Measurements from ENCODE around the gene AGAP1. TPM values are rescaled to one million over a fixed set of nuclear protein-coding genes. Genes with fewer than 3 reads are reported as not detected.

The AGAP1 gene
- total and polyA plus RNA-seq, 2 donors from 2014 or later, result 8.1 to 44.5 TPM

- H3K4me3 ChIP-seq (ENCODE audit: low read length in 3 of 3), result no peak overlapping the region
- H3K9me3 ChIP-seq (ENCODE audit: control insufficient read depth in 2 of 3, insufficient read depth in 1 of 3, low read length in 3 of 3), result no peaks in the 10 kb centered on the region
- TF ChIP-seq CTCF (IDR thresholded peaks at IDR 0.05; ENCODE audit: borderline replicate concordance, extremely low read depth, insufficient read depth), result no peak
- H3K9ac ChIP-seq (ENCODE audit: low read length in 3 of 3), result no peak overlapping the region
- no peaks in the 10 kb centered on the region for H3K27me3 ChIP-seq (ENCODE audit: control insufficient read depth, insufficient read depth, low read length)
- FAIRE-seq, result no peak
- H3K27ac ChIP-seq (ENCODE audit: low read depth in 2 of 2, low read length in 2 of 2), result no peak overlapping the region
- intact Hi-C loops (cut with DNase I), result no loop called here
- peaks cover 0 to 11% (median 0%) of the 10 kb centered on the region in 3 donors for H3K4me1 ChIP-seq (ENCODE audit: control insufficient read depth in 2 of 3, insufficient read depth in 2 of 3, low read depth in 1 of 3, low read length in 3 of 3)
- H3K36me3 ChIP-seq (ENCODE audit: control insufficient read depth in 2 of 3, insufficient read depth in 3 of 3, low read length in 3 of 3), result no peaks in the 10 kb centered on the region
- no peak for DNase-seq
Measured at GRCh38 chr2:235603659-235604058, 109.8 kb downstream of the AGAP1 start.

DNA sequence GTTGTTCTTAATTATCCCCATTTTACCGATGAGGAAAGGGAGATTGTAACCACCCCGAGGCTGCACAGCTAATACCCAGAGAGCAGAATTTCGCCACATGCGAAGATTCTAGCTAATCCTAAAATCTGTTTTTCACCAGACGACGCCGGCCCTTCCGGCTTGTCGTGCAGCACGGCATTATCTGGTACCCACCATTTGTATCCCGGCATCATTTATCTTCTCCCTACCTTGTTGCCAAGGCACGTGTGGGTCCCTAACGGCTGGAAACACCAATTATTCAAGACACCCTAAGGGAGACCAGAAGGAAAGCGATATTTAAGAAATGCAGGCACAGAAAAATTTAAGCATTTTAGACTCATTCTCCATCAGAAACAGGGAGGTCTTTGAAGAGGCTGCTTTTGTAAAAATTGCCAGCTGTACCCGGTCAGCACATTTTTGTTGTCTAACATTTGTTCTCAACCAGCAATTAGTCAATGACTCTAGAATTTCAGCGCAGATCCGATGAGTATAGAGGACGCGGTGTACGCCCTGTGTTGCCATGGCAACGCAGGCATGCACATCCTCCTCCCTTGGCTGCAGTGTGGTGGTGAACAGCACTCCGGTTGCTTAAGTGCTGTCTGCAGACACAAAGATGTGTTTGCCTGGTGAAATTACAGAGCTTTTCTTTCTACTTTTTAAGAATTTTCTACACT is 111.6 kb downstream of the AGAP1 start:
- no peak for FAIRE-seq

DNA sequence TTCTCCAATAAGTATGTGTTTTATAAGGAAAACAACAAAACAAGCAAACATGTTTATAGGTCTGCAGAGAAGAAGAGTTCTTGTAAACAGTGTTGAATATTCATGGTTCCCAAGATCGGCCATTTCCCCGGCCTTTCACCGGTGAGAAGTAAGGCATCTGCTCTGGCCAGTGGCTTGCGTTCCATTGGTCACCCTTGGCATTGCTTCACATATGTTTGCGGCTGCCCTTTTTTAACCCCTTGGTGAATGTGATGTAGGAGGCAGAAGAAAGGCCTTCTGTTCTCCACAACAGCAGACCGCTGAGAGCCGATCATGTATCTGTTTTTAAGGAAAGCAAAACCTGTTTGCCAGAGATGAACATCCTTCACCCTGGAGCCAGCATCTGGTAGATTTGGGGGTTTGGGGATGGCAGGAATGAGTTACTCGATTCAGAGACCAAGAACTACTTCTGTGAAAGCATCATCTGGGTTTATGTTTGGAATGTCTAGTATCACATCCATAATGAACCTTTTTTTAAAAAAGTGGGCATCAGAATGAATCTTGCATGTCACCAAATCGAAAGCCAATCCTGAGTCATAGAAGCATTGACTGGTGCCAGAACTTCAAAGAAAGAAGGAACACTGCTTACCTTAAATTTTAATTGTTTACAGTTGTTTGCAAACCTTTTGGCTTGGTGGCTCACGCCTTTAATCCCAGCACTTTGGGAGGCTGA is 112.3 kb downstream of the AGAP1 start:
- Histone ChIP-seq H3K4me3 (ENCODE audit: low read length in 3 of 3) (no peak overlapping the region), H3K9me3 (ENCODE audit: control insufficient read depth in 2 of 3, insufficient read depth in 1 of 3, low read length in 3 of 3) (no peaks in the 10 kb centered on the region), H3K9ac (ENCODE audit: low read length in 3 of 3) (no peak overlapping the region), H3K36me3 (ENCODE audit: control insufficient read depth in 2 of 3, insufficient read depth in 3 of 3, low read length in 3 of 3) (no peaks in the 10 kb centered on the region), H3K4me1 (ENCODE audit: control insufficient read depth in 2 of 3, insufficient read depth in 2 of 3, low read depth in 1 of 3, low read length in 3 of 3) (peaks cover 0 to 16% (median 0%) of the 10 kb centered on the region in 3 donors), H3K27ac (ENCODE audit: low read depth in 2 of 2, low read length in 2 of 2) (no peak overlapping the region), H3K27me3 (ENCODE audit: control insufficient read depth, insufficient read depth, low read length) (no peaks in the 10 kb centered on the region)
- DNase-seq (no peak), FAIRE-seq (no peak)
- TF ChIP-seq CTCF (IDR thresholded peaks at IDR 0.05; ENCODE audit: borderline replicate concordance, extremely low read depth, insufficient read depth), result no peak
- intact Hi-C loops (cut with DNase I), result no loop called here

More for the DNA sequence above, 111.6 kb downstream of the AGAP1 start:
- intact Hi-C loops (cut with DNase I), result no loop called here
- no peak for TF ChIP-seq CTCF (IDR thresholded peaks at IDR 0.05; ENCODE audit: borderline replicate concordance, extremely low read depth, insufficient read depth)
- DNase-seq, result peak; percentile 80 to 94 (median 85)
- Histone ChIP-seq H3K4me3 (ENCODE audit: low read length in 3 of 3) (no peak overlapping the region), H3K9me3 (ENCODE audit: control insufficient read depth in 2 of 3, insufficient read depth in 1 of 3, low read length in 3 of 3) (no peaks in the 10 kb centered on the region), H3K36me3 (ENCODE audit: control insufficient read depth in 2 of 3, insufficient read depth in 3 of 3, low read length in 3 of 3) (no peaks in the 10 kb centered on the region), H3K9ac (ENCODE audit: low read length in 3 of 3) (no peak overlapping the region), H3K27ac (ENCODE audit: low read depth in 2 of 2, low read length in 2 of 2) (no peak overlapping the region), H3K27me3 (ENCODE audit: control insufficient read depth, insufficient read depth, low read length) (no peaks in the 10 kb centered on the region), H3K4me1 (ENCODE audit: control insufficient read depth in 2 of 3, insufficient read depth in 2 of 3, low read depth in 1 of 3, low read length in 3 of 3) (peaks cover 0 to 13% (median 0%) of the 10 kb centered on the region in 3 donors)

Measured in kidney (tissue), 14 donors.